HepG2 (cell line): Measurements from ENCODE around the gene CSNK2A1. TPM values are rescaled to one million over a fixed set of nuclear protein-coding genes. Genes with fewer than 3 reads are reported as not detected.

ENCODE experiments used
- ARID5B ChIP-seq: IDR thresholded peaks from 2 replicates; pipeline ENCODE4 v1.4.0; 2020; ENCODE audit warnings: mild to moderate bottlenecking, missing genetic modification reagents
- ATF2 ChIP-seq: sonication (generic); formaldehyde crosslinking; IDR thresholded peaks from 2 replicates; pipeline ENCODE4 v1.4.0; 2020; ENCODE audit warnings: missing genetic modification reagents
- GTF3A ChIP-seq: sonication (generic); formaldehyde crosslinking; conservative IDR thresholded peaks from 2 replicates; pipeline ENCODE4 v1.4.0; 2020; ENCODE audit warnings: mild to moderate bottlenecking, missing genetic modification reagents
- HOXA5 ChIP-seq: sonication (generic); formaldehyde crosslinking; IDR thresholded peaks from 2 replicates; pipeline ENCODE4 v1.4.0; 2020; ENCODE audit warnings: missing genetic modification reagents
- ISL2 ChIP-seq: sonication (generic); formaldehyde crosslinking; IDR thresholded peaks from 2 replicates; pipeline ENCODE4 v1.5.0; 2020; ENCODE audit warnings: missing genetic modification reagents
- KAT8 ChIP-seq: IDR thresholded peaks from 2 replicates; pipeline ENCODE4 v1.6.1; 2016; ENCODE audit warnings: missing genetic modification reagents, missing compliant biosample characterization
- MAF1 ChIP-seq: sonication (generic); formaldehyde crosslinking; IDR thresholded peaks from 2 replicates; pipeline ENCODE4 v1.5.0; 2020; ENCODE audit warnings: missing genetic modification reagents, borderline replicate concordance
- MXD4 ChIP-seq: IDR thresholded peaks from 2 replicates; pipeline ENCODE4 v1.6.1; 2016; ENCODE audit warnings: mild to moderate bottlenecking, missing biosample characterization, missing genetic modification reagents
- NR2F1 ChIP-seq, 2 experiments: fragments of 450-650 bp in 1 of 2; formaldehyde crosslinking in 1 of 2; IDR thresholded peaks; 2 replicates each; pipeline versions ENCODE4 v1.5.0 to v1.6.1; 2016 to 2020; ENCODE audit warnings: mild to moderate bottlenecking in 1 of 2, missing compliant biosample characterization in 1 of 2, missing genetic modification reagents in 1 of 2, moderate library complexity in 1 of 2
- REPIN1 ChIP-seq: sonication (generic); formaldehyde crosslinking; IDR thresholded peaks from 2 replicates; pipeline ENCODE4 v1.8.0; 2022; ENCODE audit warnings: missing genetic modification reagents, low read depth, mild to moderate bottlenecking, borderline replicate concordance
- SOX6 ChIP-seq, 2 experiments: fragments of 450-650 bp in 1 of 2; sonication (generic) in 1 of 2; formaldehyde crosslinking in 1 of 2; IDR thresholded peaks; 2 replicates each; pipeline versions ENCODE4 v1.4.0 to v1.6.1; 2017 to 2020; ENCODE audit warnings: antibody characterized with exemption in 1 of 2, mild to moderate bottlenecking in 1 of 2, missing genetic modification reagents in 1 of 2
- STAG1 ChIP-seq: sonication (generic); formaldehyde crosslinking; IDR thresholded peaks from 2 replicates; pipeline ENCODE4 v1.4.0; 2020; ENCODE audit warnings: missing genetic modification reagents
- TCF7 ChIP-seq: sonication (generic); IDR thresholded peaks from 2 replicates; pipeline ENCODE4 v1.6.1; 2016; ENCODE audit warnings: antibody characterized with exemption, low read depth
- ZIK1 ChIP-seq: sonication (generic); formaldehyde crosslinking; IDR thresholded peaks from 2 replicates; pipeline ENCODE4 v1.5.0; 2020; ENCODE audit warnings: mild to moderate bottlenecking, low read depth, missing genetic modification reagents, borderline replicate concordance
- ZNF326 ChIP-seq: sonication (generic); formaldehyde crosslinking; IDR thresholded peaks from 2 replicates; pipeline ENCODE4 v1.4.0; 2020; ENCODE audit warnings: missing genetic modification reagents, borderline replicate concordance
- ZNF383 ChIP-seq: sonication (generic); formaldehyde crosslinking; IDR thresholded peaks from 2 replicates; pipeline ENCODE4 v1.4.0; 2020; ENCODE audit warnings: missing genetic modification reagents, mild to moderate bottlenecking, borderline replicate concordance
- ZNF567 ChIP-seq: sonication (generic); formaldehyde crosslinking; IDR thresholded peaks from 2 replicates; pipeline ENCODE4 v1.8.1; 2023; ENCODE audit warnings: mild to moderate bottlenecking, missing genetic modification reagents, borderline replicate concordance
- ZNF607 ChIP-seq: sonication (generic); formaldehyde crosslinking; IDR thresholded peaks from 2 replicates; pipeline ENCODE4 v1.5.1; 2020; ENCODE audit warnings: missing genetic modification reagents, mild to moderate bottlenecking, borderline replicate concordance
- ZNF704 ChIP-seq: sonication (generic); formaldehyde crosslinking; IDR thresholded peaks from 2 replicates; pipeline ENCODE4 v1.8.1; 2023; ENCODE audit warnings: mild to moderate bottlenecking, inconsistent platforms, moderate library complexity, missing genetic modification reagents, borderline replicate concordance
- ZNF776 ChIP-seq: sonication (generic); formaldehyde crosslinking; IDR thresholded peaks from 2 replicates; pipeline ENCODE4 v1.4.0; 2020; ENCODE audit warnings: mild to moderate bottlenecking, missing genetic modification reagents
- polyA plus RNA-seq, 8 experiments: library from polyadenylated mRNA; depleted of rRNA in 3 of 8; stranded (reverse) in 7 of 8; unstranded in 1 of 8; fragments of >200 nt; fragmentation: Illumina TruSeq in 4 of 8; extraction: Trizol in 4 of 8; gene quantifications; 2 replicates each; pipeline versions ENCODE4 v1.2.1 to v1.2.3, GENCODE V29; 2011 to 2016; ENCODE audit warnings: low read depth in 4 of 8, missing spikeins in 1 of 8, mixed read lengths in 1 of 8; ENCODE audit not compliant: insufficient read depth in 1 of 8
- total RNA-seq, 5 experiments: library from RNA; depleted of rRNA; stranded (reverse); fragments of >200 nt; fragmentation: Illumina TruSeq; extraction: Trizol; gene quantifications; 2 replicates each; pipeline ENCODE4 v1.2.3, GENCODE V29; 2016; ENCODE audit warnings: low read depth in 1 of 5
- TF ChIP-seq, protein P1 (sequence below): sonication (generic); formaldehyde crosslinking; IDR thresholded peaks from 2 replicates; pipeline ENCODE4 v1.8.1; 2022; ENCODE audit warnings: low read depth, mild to moderate bottlenecking, missing genetic modification reagents

CSNK2A1 gene
- total and polyA plus RNA-seq, 2 of the 13 experiments (the other 11 are each of a cell fraction or from before 2014, with no cell fraction given): 153 to 231 TPM

- no peak for TF ChIP-seq REPIN1
- TF ChIP-seq KAT8 (CRISPR knock-in tag): 0 out of 2 replicates have a peak, but pooled peaks have one; percentile 32
- TF ChIP-seq MXD4 (CRISPR knock-in tag): no peak
- TF ChIP-seq, protein P1, sequence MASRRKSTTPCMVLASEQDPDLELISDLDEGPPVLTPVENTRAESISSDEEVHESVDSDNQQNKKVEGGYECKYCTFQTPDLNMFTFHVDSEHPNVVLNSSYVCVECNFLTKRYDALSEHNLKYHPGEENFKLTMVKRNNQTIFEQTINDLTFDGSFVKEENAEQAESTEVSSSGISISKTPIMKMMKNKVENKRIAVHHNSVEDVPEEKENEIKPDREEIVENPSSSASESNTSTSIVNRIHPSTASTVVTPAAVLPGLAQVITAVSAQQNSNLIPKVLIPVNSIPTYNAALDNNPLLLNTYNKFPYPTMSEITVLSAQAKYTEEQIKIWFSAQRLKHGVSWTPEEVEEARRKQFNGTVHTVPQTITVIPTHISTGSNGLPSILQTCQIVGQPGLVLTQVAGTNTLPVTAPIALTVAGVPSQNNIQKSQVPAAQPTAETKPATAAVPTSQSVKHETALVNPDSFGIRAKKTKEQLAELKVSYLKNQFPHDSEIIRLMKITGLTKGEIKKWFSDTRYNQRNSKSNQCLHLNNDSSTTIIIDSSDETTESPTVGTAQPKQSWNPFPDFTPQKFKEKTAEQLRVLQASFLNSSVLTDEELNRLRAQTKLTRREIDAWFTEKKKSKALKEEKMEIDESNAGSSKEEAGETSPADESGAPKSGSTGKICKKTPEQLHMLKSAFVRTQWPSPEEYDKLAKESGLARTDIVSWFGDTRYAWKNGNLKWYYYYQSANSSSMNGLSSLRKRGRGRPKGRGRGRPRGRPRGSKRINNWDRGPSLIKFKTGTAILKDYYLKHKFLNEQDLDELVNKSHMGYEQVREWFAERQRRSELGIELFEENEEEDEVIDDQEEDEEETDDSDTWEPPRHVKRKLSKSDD (CRISPR knock-in tag): 0 out of 2 replicates have a peak, but pooled peaks have one; percentile 57
- no peak for TF ChIP-seq MAF1 (CRISPR knock-in tag)
- TF ChIP-seq NR2F1 (CRISPR knock-in tag; IDR thresholded peaks at IDR 0.05): no peak
- TF ChIP-seq ZIK1 (CRISPR knock-in tag): no peak
- TF ChIP-seq ZNF607 (CRISPR knock-in tag): no peak
- no peak for TF ChIP-seq ISL2 (CRISPR knock-in tag)
- no peak for TF ChIP-seq ZNF704 (CRISPR knock-in tag)
- no peak for TF ChIP-seq TCF7
- no peak for TF ChIP-seq STAG1 (CRISPR knock-in tag)
- TF ChIP-seq GTF3A (CRISPR knock-in tag): no peak
- TF ChIP-seq SOX6 (IDR thresholded peaks at IDR 0.05): no peak
- no peak for TF ChIP-seq SOX6 (CRISPR knock-in tag; IDR thresholded peaks at IDR 0.05)
- no peak for TF ChIP-seq ARID5B (CRISPR knock-in tag)
- TF ChIP-seq HOXA5 (CRISPR knock-in tag): no peak
- no peak for TF ChIP-seq ZNF326 (CRISPR knock-in tag)
- TF ChIP-seq ATF2 (CRISPR knock-in tag): peak; percentile 87; the same call in 1 of the 2 replicates
- no peak for TF ChIP-seq ZNF776
- no peak for TF ChIP-seq ZNF383 (CRISPR knock-in tag)
- TF ChIP-seq ZNF567 (CRISPR knock-in tag): no peak
Observed at GRCh38 chr20:577167-577791, 33.7 kb upstream of the CSNK2A1 start (continued).
